Lower leg skin (tissue), 3 donors: ENCODE results near the gene CCNT1.

Source experiments
- CTCF ChIP-seq, 3 donors: fragments of 450-650 bp; IDR thresholded peaks; one replicate each; pipeline ENCODE4 v1.5.1; 2016; ENCODE audit warnings: antibody characterized with exemption in 3 of 3, mild to moderate bottlenecking in 3 of 3, moderate library complexity in 2 of 3
- POLR2A ChIP-seq, 2 donors: fragments of 450-650 bp; IDR thresholded peaks; one replicate each; pipeline ENCODE4 v1.6.1; 2016 to 2017; ENCODE audit warnings: antibody characterized with exemption in 2 of 2, mild to moderate bottlenecking in 1 of 2, moderate library complexity in 1 of 2

- no peak for TF ChIP-seq CTCF (IDR thresholded peaks at IDR 0.05)
- no peak for TF ChIP-seq POLR2A (IDR thresholded peaks at IDR 0.05)
Measured at GRCh38 chr12:48712209-48712608, 4.3 kb downstream of the CCNT1 start.
